HG02571 (cell line): ENCODE data around the gene DGKQ.
A peak's percentile ranks its signal among the peaks of the same experiment; 100 is the strongest.
"Not testable (repeated sequence)": the region's sequence is repeated elsewhere in the genome, so short reads cannot be mapped to it uniquely, and the experiment has no call there.

ENCODE experiments used
- ATAC-seq: cut with Tn5 transposase; IDR thresholded peaks from one replicate; pipeline ENCODE4 v1.9.1; 2021; ENCODE audit warnings: mild to moderate bottlenecking, moderate library complexity; ENCODE audit not compliant: unreplicated experiment

DGKQ gene

GRCh38 chr4:952881-953573, 20.3 kb downstream of the DGKQ start:
- ATAC-seq = no peak

- ATAC-seq = no peak
Observed at GRCh38 chr4:951594-952468, 21.5 kb downstream of the DGKQ start.

GRCh38 chr4:951186-951585, 22.2 kb downstream of the DGKQ start:
- ATAC-seq = no peak

GRCh38 chr4:950136-951020, 23.0 kb downstream of the DGKQ start:
- ATAC-seq = no peak

GRCh38 chr4:949656-950055, 23.7 kb downstream of the DGKQ start:
- ATAC-seq = no peak

- no peak for ATAC-seq
Observed at GRCh38 chr4:948936-949300, 24.5 kb downstream of the DGKQ start.

GRCh38 chr4:948101-948935, 25.1 kb downstream of the DGKQ start:
- ATAC-seq = no peak

GRCh38 chr4:947491-947971, 25.8 kb downstream of the DGKQ start:
- no peak for ATAC-seq

- ATAC-seq = no peak
Observed at GRCh38 chr4:946517-947471, 26.6 kb downstream of the DGKQ start.

GRCh38 chr4:946103-946450, 27.3 kb downstream of the DGKQ start:
- ATAC-seq = no peak

- ATAC-seq = no peak
Observed at GRCh38 chr4:945274-946102, 27.9 kb downstream of the DGKQ start.

- not testable (repeated sequence) for ATAC-seq
Observed at GRCh38 chr4:939508-939907, 33.9 kb downstream of the DGKQ start.

GRCh38 chr4:932713-933070, 40.7 kb downstream of the DGKQ start:
- ATAC-seq = peak; percentile 12

- ATAC-seq = peak; percentile 90
Observed at GRCh38 chr4:931960-932712, 41.2 kb downstream of the DGKQ start, which contains the start of the genes GAK and TMEM175. Gene GAK (minus strand): TSS chr4:932316. CDS start chr4:932187, 129 bp downstream. Gene TMEM175 (plus strand): TSS chr4:932460. CDS start chr4:947740, 15,280 bp downstream.

GRCh38 chr4:931194-931959, 42.0 kb downstream of the DGKQ start:
- peak; percentile 3 for ATAC-seq

- no peak for ATAC-seq
Observed at GRCh38 chr4:930827-931193, 42.6 kb downstream of the DGKQ start.

- no peak for ATAC-seq
Observed at GRCh38 chr4:930028-930551, 43.3 kb downstream of the DGKQ start.
